Embryonic facial prominence (tissue), 1 donor: Measurements from ENCODE around the gene S1PR2.
"Not testable (repeated sequence)": the region's sequence is repeated elsewhere in the genome, so short reads cannot be mapped to it uniquely, and the experiment has no call there.

ENCODE experiments used
- DNase-seq: peaks from one replicate; pipeline ENCODE4 v3.0.0-alpha.2; 2016; ENCODE audit errors: extremely low spot score

Gene S1PR2

DNA sequence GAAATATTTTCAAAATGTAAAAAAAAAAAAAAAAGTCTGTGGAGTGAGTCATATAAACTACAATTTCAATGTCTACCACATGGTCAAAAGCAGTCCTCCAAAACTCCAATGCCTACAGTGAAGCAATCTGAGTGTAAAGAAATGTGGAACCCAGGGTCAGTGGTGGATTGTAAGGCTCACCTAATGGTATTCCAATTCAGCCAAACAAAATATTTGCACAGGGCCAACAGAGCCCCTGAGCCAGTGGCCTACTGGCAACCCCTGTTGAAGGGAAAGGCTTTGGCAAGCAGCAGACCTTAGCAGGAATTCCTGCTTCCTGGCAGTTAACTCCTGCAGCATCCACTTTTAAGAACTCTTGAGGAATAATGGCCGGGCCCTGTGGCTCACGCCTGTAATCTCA is 39.8 kb downstream of the S1PR2 start:
- DNase-seq = no peak

DNA sequence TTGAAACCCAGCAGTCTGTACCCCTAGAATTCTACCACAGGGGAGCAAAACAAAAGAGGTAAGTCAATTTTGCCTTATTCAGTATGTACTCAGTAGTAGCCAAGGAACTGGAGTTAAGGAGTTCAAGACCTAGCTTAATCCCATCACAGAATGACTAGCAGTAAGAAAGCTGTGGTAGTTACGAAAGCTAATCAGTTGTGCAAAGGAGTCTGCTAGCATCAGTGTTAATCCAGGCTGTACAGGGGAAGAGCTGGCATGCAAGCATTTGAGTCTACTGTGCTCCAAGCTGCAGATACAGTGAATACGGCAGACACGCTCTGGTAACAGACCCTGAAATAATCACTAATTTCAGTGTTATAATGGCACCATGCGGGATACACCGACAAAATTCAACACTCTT is 41.1 kb downstream of the S1PR2 start:
- DNase-seq = no peak

DNA sequence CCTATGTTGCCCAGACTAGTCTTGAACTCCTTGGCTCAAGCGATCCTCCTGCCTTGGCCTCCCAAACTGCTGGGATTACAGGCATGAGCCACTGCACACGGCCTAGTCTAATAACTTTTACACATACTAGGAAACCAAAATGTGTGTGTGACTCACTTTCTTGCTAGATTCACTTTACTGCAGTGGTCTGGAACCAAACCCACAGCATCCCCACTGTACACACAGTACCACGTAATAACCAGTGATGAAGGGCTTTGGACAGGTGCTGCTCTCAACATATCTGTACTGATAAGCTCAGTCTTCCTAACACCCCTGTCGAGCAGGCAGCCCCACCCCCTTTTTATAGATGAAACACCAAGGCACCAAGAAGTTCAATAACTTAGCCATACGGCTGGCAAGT is 41.5 kb downstream of the S1PR2 start:
- no peak for DNase-seq

DNA sequence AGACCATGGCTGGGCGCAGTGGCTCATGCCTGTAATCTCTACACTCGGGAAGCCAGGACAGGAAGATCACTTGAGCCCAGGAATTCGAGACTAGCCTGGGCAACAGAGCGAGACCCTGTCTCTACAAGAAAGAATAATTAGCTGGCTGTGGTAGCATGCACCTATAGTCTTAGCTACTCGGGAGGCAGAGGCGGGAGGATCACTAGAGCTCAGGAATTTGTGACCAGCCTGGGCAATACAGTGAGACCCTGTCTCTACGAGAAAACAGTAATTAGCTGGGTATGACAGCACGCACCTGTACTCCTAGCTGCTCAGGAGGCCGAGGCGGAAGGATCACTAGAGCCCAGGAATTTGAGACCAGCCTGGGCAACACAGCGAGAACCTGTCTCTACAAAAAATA is 43.8 kb downstream of the S1PR2 start:
- no peak for DNase-seq

DNA sequence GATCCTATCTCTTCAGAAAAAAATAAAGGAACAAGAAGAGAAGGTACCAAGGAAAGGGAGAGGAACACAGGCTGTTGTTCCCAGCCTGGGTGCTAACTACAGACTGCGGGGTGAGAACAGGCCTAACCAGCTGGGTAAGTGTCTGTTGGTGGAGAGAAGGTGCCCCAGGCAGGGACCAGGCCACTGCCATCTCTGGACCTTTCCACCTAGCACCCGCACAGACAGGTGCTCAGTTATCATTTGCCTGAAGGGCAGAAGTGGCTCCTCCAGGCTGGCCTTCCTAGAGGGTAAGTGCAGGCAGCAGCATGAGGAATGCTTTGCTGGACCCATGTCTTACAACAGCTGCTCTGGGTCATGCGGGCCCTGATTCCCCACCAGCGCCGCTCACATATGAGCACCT is 46.5 kb downstream of the S1PR2 start:
- no peak for DNase-seq

DNA sequence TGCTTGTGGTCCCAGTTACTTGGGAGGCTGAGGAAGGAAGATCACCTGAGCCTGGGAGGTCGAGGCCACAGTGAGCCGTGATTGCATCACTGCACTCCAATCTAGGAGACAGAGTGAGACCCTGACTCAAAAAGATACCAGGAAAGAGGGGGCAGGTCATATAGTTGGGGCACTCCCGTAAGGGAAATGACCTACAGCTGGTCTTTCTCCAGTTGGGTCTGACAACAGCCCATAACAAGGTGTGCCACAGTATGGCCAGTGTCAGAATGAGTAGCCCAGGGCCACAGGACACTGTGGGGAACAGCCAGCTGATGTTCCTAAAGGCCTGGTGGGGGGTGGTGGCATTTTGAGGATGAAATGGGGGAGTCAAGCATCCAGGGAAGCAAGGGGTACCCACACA is 47.2 kb downstream of the S1PR2 start:
- DNase-seq = no peak

DNA sequence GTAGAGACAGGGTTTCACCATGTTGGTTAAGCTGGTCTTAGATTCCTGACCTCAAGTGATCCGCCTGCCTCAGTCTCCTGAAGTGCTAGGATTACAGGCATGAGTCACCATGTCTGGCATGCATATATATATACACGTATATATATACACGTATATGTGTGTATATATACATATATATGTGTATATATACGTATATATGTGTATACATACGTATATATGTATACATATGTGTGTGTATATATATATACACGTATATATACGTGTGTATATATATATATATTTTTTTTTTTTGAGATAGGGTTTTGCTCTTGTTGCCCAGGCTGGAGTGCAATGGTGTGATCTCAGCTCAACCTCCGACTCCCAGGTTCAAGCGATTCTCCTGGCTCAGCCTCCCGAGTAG is 48.3 kb downstream of the S1PR2 start:
- no peak for DNase-seq

DNA sequence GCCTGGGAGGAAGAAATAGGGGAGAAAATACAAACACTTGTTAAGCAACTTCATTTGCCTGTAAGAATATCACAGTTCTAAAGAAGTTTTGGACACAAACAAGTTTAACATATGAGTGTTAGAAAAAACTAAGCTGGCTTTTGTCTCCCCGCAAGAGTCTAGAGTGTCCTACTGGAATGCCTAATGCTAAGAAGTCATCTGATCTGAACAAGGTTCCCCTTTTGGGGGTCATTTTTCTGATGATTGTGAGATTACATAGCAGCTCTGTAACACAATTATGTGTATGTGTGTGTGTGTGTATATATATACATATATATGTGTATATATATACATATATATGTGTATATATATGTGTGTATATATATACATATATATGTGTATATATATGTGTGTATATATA is 49.1 kb downstream of the S1PR2 start:
- DNase-seq = no peak

DNA sequence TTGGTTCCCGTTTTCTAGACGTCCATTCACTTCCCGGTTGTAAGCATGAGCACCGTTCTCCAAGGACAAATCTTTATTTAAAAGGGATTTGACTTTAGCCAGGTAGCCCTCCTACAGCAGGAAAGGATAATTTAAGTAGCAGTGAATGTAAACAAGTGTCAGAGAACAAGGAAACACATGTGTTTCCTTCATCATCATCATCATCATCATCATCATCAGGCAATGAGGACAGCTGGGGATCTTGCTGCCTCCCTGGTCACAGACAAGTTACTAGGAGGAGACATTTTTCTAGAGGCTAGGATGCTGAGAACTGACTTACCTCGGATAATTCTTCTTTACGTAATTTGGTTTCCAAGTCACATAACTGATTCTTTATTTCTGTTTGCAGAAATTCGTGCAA is 50.7 kb downstream of the S1PR2 start:
- DNase-seq = no peak

DNA sequence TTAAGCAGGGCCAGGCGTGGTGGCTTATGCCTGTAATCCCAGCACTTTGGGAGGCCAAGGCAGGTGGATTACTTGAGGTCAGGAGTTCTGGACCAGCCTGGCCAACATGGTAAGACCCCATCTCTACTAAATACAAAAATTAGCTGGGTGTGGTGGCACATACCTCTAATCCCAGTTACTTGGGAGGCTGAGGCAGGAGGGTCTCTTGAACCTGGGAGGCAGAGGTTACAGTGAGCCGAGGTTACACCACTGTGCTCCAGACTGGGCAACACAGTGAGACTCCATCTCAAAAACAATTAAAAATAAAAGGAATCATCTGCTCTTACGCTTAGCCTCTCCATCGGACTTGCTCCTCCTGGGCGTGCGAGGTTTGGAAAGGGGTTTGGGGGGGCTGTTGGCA is 51.1 kb downstream of the S1PR2 start:
- not testable (repeated sequence) for DNase-seq

DNA sequence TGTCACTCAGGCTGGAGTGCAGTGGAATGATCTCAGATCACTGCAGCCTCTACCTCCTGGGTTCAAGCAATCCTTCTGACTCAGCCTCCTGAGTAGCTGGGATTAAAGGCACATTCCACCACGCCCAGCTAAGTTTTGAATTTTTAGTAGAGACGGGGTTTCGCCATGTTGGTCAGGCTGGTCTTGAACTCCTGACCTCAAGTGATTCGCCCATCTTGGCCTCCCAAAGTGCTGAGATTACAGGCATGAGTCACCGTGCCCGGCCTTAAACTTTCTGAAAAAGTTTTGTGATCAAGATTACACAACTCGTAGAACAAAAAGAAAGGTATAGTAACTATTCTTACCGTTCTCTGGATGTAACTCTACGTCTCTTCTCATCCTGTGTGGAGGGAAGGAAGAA is 57.6 kb downstream of the S1PR2 start:
- no peak for DNase-seq
